Glomerular visceral epithelial cell (primary cell): ENCODE data around the gene SLC5A9.
"Not testable (repeated sequence)": the region's sequence is repeated elsewhere in the genome, so short reads cannot be mapped to it uniquely, and the experiment has no call there.

Source experiments
- DNase-seq: peaks from one replicate; pipeline ENCODE4 v3.0.0-alpha.2; 2016; ENCODE audit errors: extremely low spot score

Gene SLC5A9

GRCh38 chr1:48242141-48242736 is 19.7 kb downstream of the SLC5A9 start:
- DNase-seq = no peak

DNA sequence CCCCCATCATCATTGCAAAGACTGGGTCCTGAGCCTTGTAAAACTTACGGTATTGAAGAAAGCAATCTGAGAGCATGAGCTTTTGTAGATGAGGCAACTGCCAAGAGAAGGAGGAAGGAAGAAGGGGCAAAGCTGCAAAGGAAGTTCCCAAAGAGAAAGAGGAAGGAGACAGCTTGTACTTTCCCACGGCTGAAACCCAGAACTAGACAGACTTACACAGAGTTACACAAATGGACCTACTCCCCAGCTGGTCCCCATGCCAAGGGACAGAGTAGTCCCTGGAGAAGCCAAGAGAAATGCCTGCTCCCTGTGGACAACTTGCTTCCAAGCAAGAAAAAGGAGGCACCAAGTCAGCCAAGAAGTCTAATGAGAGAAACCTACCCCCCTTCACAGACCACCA is 22.6 kb downstream of the SLC5A9 start:
- no peak for DNase-seq

GRCh38 chr1:48246727-48247126 is 24.2 kb downstream of the SLC5A9 start:
- DNase-seq = peak; percentile 21

- DNase-seq = no peak
Observed at GRCh38 chr1:48248356-48248755, 25.8 kb downstream of the SLC5A9 start.

DNA sequence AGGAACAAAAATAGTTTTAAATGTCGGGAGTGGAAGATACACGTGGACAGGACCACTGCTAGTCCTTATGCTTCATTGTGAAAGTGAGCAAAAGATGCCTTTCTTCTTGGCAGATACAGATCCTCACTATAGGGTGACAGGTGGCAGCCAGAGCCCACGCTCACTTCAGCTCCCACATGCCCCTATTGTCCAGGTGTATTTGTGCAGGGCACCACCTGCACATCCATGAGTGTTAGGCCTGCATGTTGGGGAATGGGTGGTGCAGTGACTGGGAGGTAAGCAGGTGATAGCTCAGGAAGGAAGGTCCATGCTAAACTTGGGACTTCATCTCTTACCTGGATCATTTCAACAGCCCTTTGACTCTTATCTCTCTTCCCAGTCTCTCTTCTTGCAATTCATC is 27.4 kb downstream of the SLC5A9 start:
- no peak for DNase-seq

- no peak for DNase-seq
Observed at GRCh38 chr1:48250572-48250971, 28.1 kb downstream of the SLC5A9 start.

GRCh38 chr1:48251323-48251722 is 28.8 kb downstream of the SLC5A9 start:
- no peak for DNase-seq

GRCh38 chr1:48251821-48252220 is 29.3 kb downstream of the SLC5A9 start:
- no peak for DNase-seq

- no peak for DNase-seq
Observed at GRCh38 chr1:48254254-48254653, 31.7 kb downstream of the SLC5A9 start.

DNA sequence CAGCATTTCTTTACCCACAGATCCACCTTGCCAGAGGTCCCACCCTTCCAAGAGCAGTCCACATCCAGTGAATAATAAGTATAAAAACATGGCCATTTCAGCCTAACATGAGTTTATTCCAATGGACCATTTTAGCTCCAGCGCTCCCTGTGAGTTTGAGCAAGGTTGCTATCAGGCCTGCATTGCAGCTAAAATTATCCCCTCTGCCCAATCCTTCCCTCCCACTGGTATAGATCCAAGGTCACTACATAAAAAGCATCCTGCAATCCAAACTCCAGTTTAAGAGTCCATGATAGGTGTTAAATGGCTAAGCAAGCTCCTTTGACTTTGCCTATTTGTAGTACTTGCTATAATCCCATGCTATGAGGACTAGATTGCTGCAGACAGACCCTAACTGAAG is 35.6 kb downstream of the SLC5A9 start:
- no peak for DNase-seq

- DNase-seq = no peak
Observed at GRCh38 chr1:48261881-48262400, 39.4 kb downstream of the SLC5A9 start.

DNA sequence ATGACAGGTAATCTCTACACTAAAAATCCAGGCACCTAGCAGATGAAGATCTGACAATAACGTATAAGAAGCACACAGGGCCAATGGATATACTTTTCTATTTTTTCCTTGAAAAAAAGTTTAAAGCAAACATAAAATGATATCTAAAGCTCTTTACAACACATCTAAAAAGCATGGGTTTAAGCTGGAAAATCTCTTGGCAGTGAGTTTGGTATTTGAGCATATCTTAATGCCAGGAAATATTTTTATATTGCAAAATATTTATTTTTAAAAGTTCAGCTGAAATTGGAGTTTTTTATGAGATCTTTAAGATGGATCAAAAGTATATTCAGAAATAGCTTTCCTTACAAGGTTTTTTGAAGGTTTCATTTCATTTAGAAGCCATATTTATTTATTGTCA is 40.5 kb downstream of the SLC5A9 start:
- no peak for DNase-seq

DNA sequence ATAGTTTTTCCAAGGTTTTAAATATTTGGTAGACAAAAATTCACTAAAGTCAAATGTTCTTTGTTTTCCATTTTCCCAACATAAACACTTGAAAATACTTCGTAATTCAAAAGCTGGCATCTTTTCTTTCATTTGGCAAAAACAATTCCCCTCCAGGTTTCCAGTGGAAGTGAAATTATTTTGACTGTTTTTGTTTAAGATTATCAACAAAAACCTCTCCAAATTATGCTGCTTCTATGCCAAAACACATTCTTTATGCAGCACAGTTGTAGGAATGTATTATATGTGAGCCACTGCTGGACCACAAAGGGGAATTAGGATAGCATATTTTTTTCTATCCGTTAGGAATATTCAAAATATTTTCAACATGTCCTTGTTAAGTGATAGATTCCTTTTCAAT is 44.1 kb downstream of the SLC5A9 start:
- no peak for DNase-seq

GRCh38 chr1:48277437-48277836 is 54.9 kb downstream of the SLC5A9 start:
- DNase-seq = not testable (repeated sequence)

- not testable (repeated sequence) for DNase-seq
Observed at GRCh38 chr1:48282329-48282728, 59.8 kb downstream of the SLC5A9 start.

DNA sequence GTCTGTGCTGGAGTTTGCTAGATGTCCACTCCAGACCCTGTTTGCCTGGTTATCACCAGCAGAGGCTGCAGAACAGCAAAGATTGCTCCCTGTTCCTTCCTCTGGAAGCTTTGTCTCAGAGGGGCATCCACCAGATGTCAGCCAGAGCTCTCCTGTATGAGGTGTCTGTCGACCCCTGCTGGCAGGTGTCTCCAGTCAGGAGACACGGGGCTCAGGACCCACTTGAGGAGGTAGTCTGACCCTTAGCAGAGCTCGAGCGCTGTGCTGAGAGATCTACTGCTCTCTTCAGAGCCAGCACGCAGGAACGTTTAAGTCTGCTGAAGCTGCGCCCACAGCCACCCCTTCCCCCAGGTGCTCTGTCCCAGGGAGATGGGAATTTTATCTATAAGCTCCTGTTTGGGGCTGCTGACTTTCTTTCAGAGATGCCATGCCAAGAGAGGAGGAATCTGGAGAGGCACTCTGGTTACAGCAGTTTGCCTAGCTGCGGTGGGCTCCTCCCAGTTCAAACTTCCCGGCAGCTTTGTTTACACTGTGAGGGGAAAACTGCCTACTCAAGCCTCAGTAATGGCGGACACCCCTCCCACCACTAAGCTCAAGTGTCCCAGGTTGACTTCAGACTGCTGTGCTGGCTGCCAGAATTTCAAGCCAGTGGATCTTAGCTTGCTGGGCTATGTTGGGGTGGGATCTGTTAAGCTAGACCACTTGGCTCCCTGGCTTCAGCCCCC is 62.3 kb downstream of the SLC5A9 start:
- DNase-seq = not testable (repeated sequence)

DNA sequence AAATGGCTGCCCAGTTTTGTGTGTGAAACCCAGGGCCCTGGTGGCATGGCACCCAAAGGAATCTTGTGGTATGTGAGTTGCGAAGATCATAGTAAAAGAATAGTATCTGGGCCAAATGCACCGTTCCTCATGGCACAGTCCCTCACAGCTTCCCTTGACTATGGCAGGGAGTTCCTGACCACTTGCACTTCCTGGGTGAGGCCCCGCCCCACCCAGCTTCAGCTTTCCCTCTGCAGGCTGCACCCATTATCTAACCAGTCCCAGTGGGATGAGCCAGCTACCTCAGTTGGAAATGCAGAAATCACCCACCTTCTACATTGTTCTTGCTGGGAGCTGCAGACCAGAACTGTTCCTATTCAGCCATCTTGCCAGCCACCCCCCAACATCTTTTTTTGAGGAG is 63.0 kb downstream of the SLC5A9 start:
- DNase-seq = no peak

DNA sequence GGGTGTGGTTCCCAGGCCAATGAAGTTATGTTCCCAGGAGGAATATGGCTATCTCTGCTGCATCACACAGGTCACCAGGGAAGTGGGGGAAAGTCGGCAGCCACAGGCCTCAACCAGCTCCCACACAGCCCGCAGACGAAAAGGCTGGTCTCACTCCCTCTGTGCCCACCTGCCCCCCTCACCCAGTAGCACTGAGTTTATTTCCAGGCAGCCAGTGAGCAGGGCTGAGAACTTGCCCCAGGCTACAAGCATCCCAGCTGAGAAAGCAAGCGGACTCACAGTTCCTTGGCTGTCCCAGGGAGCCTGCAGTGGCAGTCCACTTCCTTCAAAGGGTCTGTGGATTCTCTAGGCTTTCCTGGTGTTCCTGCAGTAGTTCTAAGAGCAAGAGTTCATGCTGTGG is 68.9 kb downstream of the SLC5A9 start:
- no peak for DNase-seq

- no peak for DNase-seq
Observed at GRCh38 chr1:48292706-48293105, 70.2 kb downstream of the SLC5A9 start.

GRCh38 chr1:48294094-48294493 is 71.6 kb downstream of the SLC5A9 start:
- not testable (repeated sequence) for DNase-seq

- DNase-seq = no peak
Observed at GRCh38 chr1:48294656-48295055, 72.1 kb downstream of the SLC5A9 start.
